ENCODE data around the gene REXO5.

DNA sequence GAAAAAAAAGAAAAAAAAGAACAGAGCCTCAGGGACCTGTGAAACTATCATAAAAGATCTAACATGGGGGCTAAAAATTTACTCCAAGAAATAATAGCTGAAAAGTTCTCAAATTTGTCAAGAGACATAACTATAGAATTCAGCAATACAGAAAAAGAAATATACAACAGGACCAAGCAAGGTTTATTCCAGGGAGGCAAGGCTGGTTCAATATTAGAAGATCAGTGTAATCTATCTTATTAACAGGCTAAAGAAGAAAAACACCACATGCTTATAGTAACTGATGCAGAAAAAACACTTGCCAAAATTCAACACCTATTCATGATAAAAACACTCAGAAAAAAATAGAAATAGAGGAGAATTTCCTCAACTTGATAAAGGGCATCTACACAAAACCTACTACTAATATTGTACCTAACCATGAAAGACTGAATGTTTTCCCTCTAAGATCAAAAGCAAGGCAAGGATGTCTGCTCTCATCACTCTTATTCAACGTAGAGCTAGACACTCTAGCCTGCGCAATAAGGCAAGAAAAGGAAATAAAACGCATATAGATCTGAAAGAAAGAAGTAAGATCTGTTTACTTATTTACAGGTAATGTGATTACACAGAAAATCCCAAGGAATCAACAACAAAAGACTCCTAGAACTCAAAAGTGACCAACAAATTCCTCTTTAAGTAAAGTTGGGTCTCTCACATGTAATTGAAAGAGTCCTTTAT, 43.8 kb upstream of the REXO5 start:
- TF ChIP-seq POLR2A (IDR thresholded peaks at IDR 0.05; ENCODE audit: low read length) = no peak
- no peak for TF ChIP-seq GATA1 (IDR thresholded peaks at IDR 0.05; ENCODE audit: low read depth, low read length)
